PC-3 (cell line): ENCODE results near the gene CDK5RAP3. TPM values are rescaled to one million over a fixed set of nuclear protein-coding genes. Genes with fewer than 3 reads are reported as not detected.

Experiments
- ATAC-seq: fragments of 200-7000 bp; cut with Tn5 transposase; 2 replicates; pipeline ENCODE4 v1.9.1; 2020; ENCODE audit warnings: mild to moderate bottlenecking, moderate library complexity
- BruUV-seq: library from RNA; stranded (reverse); fragments of 400-500 nt; replicated peaks from 2 replicates; lab custom pipeline; 2021; lab: Mats Ljungman, UMichigan
- CTCF ChIA-PET: fragments of 300-600 bp; sonication (Branson Sonifier 250); formaldehyde crosslinking; loops from one replicate; lab custom pipeline; 2022; ENCODE audit warnings: antibody characterized with exemption; lab: Charles Lee
- POLR2A ChIA-PET: fragments of 300-600 bp; sonication (Branson Sonifier 250); formaldehyde crosslinking; loops from one replicate; lab custom pipeline; 2022; ENCODE audit warnings: antibody characterized with exemption; ENCODE audit not compliant: unreplicated experiment; lab: Charles Lee
- DNase-seq: peaks from one replicate; pipeline ENCODE4 v3.0.0-alpha.2; 2015
- H2AFZ ChIP-seq: fragments of 300-600 bp; sonication (generic); 2 replicates; pipeline ENCODE4 v1.6.0; 2016; ENCODE audit warnings: antibody characterized with exemption, low read length
- H3F3A ChIP-seq: fragments of 300-600 bp; sonication (generic); one replicate; pipeline ENCODE4 v1.6.0; 2017; ENCODE audit warnings: antibody characterized with exemption, low read length, control low read depth, mild to moderate bottlenecking; ENCODE audit not compliant: unreplicated experiment
- H3K27ac ChIP-seq: fragments of 300-600 bp; sonication (generic); 2 replicates; pipeline ENCODE4 v1.5.1; 2016; ENCODE audit warnings: mild to moderate bottlenecking, low read length
- H3K27me3 ChIP-seq: fragments of 300-600 bp; sonication (generic); 2 replicates; pipeline ENCODE4 v1.6.1; 2016; ENCODE audit warnings: low read length, mixed read lengths
- H3K36me3 ChIP-seq: fragments of 300-600 bp; sonication (generic); 2 replicates; pipeline ENCODE4 v1.6.1; 2016; ENCODE audit warnings: low read depth, mixed run types, low read length, mixed read lengths
- H3K4me1 ChIP-seq: fragments of 300-600 bp; sonication (generic); 2 replicates; pipeline ENCODE4 v1.5.1; 2016; ENCODE audit warnings: low read length; ENCODE audit not compliant: insufficient read depth
- H3K4me2 ChIP-seq: fragments of 300-600 bp; sonication (generic); 2 replicates; pipeline ENCODE4 v1.6.0; 2016; ENCODE audit warnings: low read length
- H3K4me3 ChIP-seq: fragments of 300-600 bp; sonication (generic); 2 replicates; pipeline ENCODE4 v1.5.1; 2016; ENCODE audit warnings: mild to moderate bottlenecking, low read length, mixed read lengths
- H3K79me2 ChIP-seq: fragments of 300-600 bp; sonication (generic); 2 replicates; pipeline ENCODE4 v1.6.1; 2017; ENCODE audit warnings: low read length, mixed read lengths
- H3K9ac ChIP-seq: fragments of 300-600 bp; sonication (generic); 2 replicates; pipeline ENCODE4 v1.6.0; 2016; ENCODE audit warnings: mild to moderate bottlenecking, low read length
- H3K9me2 ChIP-seq: fragments of 300-600 bp; sonication (generic); replicated peaks from 2 replicates; pipeline ENCODE4 v1.6.1; 2016; ENCODE audit warnings: mixed run types, low read length, mixed read lengths
- H3K9me3 ChIP-seq: fragments of 300-600 bp; sonication (generic); 2 replicates; pipeline ENCODE4 v1.6.1; 2016; ENCODE audit warnings: low read length, mixed read lengths
- H4K20me1 ChIP-seq: fragments of 300-600 bp; sonication (generic); 2 replicates; pipeline ENCODE4 v1.6.1; 2016; ENCODE audit warnings: low read length, mixed read lengths
- CTCF ChIP-seq: fragments of 300-600 bp; sonication (generic); conservative IDR thresholded peaks from 2 replicates; pipeline ENCODE4 v1.5.1; 2017; ENCODE audit warnings: antibody characterized with exemption, low read depth, mild to moderate bottlenecking, low read length
- EZH2 ChIP-seq: fragments of 300-600 bp; sonication (generic); IDR thresholded peaks from one replicate; pipeline ENCODE4 v1.6.1; 2017; ENCODE audit warnings: antibody characterized with exemption, mild to moderate bottlenecking, low read length; ENCODE audit not compliant: unreplicated experiment
- EZH2phosphoT487 ChIP-seq: fragments of 300-600 bp; sonication (generic); IDR thresholded peaks from 2 replicates; pipeline ENCODE4 v1.6.1; 2018; ENCODE audit warnings: mild to moderate bottlenecking, antibody characterized with exemption, low read length, borderline replicate concordance
- intact Hi-C: fragments of 100-400 bp; cut with micrococcal nuclease; formaldehyde crosslinking; loops from 2 replicates; pipeline ENCODE4 v1.9.0; 2023
- total RNA-seq: library from RNA; depleted of rRNA; stranded (reverse); fragments of >200 nt; gene quantifications from 2 replicates; pipeline ENCODE4 v1.2.3, GENCODE V29; 2014

The CDK5RAP3 gene
- total RNA-seq, 1 experiment from 2014 or later, result 193 TPM

- H3K4me2 ChIP-seq, result no peak overlapping the region
- ChIA-PET POLR2A (no interaction called here), CTCF (no interaction called here)
- no peaks in the 10 kb centered on the region for H3K9me2 ChIP-seq
- no TSS peak for BruUV-seq
- no peak for DNase-seq
- H3K27ac ChIP-seq, result no peak overlapping the region
- no peaks in the 10 kb centered on the region for H4K20me1 ChIP-seq
- no peaks in the 10 kb centered on the region for H3K36me3 ChIP-seq
- no peak for ATAC-seq
- TF ChIP-seq EZH2 (no peak), CTCF (no peak), EZH2phosphoT487 (no peak)
- no peaks in the 10 kb centered on the region for H3K79me2 ChIP-seq
- no peak overlapping the region for H2AFZ ChIP-seq
- H3K4me1 ChIP-seq, result no peaks in the 10 kb centered on the region
- no peaks in the 10 kb centered on the region for H3K9me3 ChIP-seq
- H3K9ac ChIP-seq, result no peak overlapping the region
- intact Hi-C loops, result no loop called here
- no peaks in the 10 kb centered on the region for H3F3A ChIP-seq
- H3K4me3 ChIP-seq, result no peak overlapping the region
- no peaks in the 10 kb centered on the region for H3K27me3 ChIP-seq
These were observed 21.3 kb downstream of the CDK5RAP3 start for GRCh38 chr17:47992216-47992615.

- Histone ChIP-seq H3K4me2 (no peak overlapping the region), H2AFZ (no peak overlapping the region), H3K79me2 (no peaks in the 10 kb centered on the region), H3K4me1 (no peaks in the 10 kb centered on the region), H3K9ac (no peak overlapping the region), H3K27me3 (no peaks in the 10 kb centered on the region), H3K27ac (no peak overlapping the region), H3K9me3 (no peaks in the 10 kb centered on the region), H3K9me2 (no peaks in the 10 kb centered on the region), H3K4me3 (no peak overlapping the region), H4K20me1 (no peaks in the 10 kb centered on the region), H3F3A (no peaks in the 10 kb centered on the region), H3K36me3 (no peaks in the 10 kb centered on the region)
- CTCF ChIA-PET, result interaction anchor here (0.8 kb wide), 1 partner anchor 25 kb away, joined by 3 read pairs; no protein-coding TSS in a partner anchor
- intact Hi-C loops, result no loop called here
- no peak for DNase-seq
- ATAC-seq, result no peak
- no peak for TF ChIP-seq CTCF
- no peak for TF ChIP-seq EZH2
- TF ChIP-seq EZH2phosphoT487, result no peak
- POLR2A ChIA-PET, result interaction anchor here (0.6 kb wide), 1 partner anchor 45 kb away, joined by 5 read pairs; no protein-coding TSS in a partner anchor
- BruUV-seq, result no TSS peak
These were observed 22.2 kb downstream of the CDK5RAP3 start for GRCh38 chr17:47993031-47993564.

- H4K20me1 ChIP-seq, result no peaks in the 10 kb centered on the region
- no peak overlapping the region for H3K27ac ChIP-seq
- H3K4me3 ChIP-seq, result no peak overlapping the region
- no peaks in the 10 kb centered on the region for H3K9me2 ChIP-seq
- no peak overlapping the region for H3K4me2 ChIP-seq
- H3K27me3 ChIP-seq, result no peaks in the 10 kb centered on the region
- no peaks in the 10 kb centered on the region for H3K79me2 ChIP-seq
- no peak overlapping the region for H3K9ac ChIP-seq
- no peaks in the 10 kb centered on the region for H3K36me3 ChIP-seq
- POLR2A ChIA-PET, result interaction anchor here (0.5 to 0.6 kb wide), 2 partner anchors 52 to 620 kb away, joined by 7 to 12 read pairs; no protein-coding TSS in a partner anchor
- BruUV-seq, result no TSS peak
- no peaks in the 10 kb centered on the region for H3F3A ChIP-seq
- no peaks in the 10 kb centered on the region for H3K9me3 ChIP-seq
- CTCF ChIA-PET, result interaction anchor here (0.8 kb wide), 1 partner anchor 24 kb away, joined by 3 read pairs; no protein-coding TSS in a partner anchor
- no peak for DNase-seq
- no peak for ATAC-seq
- intact Hi-C loops, result no loop called here
- H2AFZ ChIP-seq, result no peak overlapping the region
- TF ChIP-seq EZH2phosphoT487 (no peak), CTCF (no peak), EZH2 (no peak)
- peaks cover under 1% of the 10 kb centered on the region; the same call in 1 of the 2 replicates for H3K4me1 ChIP-seq
These were observed 23.1 kb downstream of the CDK5RAP3 start for GRCh38 chr17:47993964-47994363.
